ENCODE data around the gene FGG.

The FGG gene

GRCh38 chr4:154612472-154613414 lies at the start of gene FGG:
Gene FGG (minus strand): TSS chr4:154612656. CDS start chr4:154612609, 47 bp downstream.
- FAIRE-seq = no peak
- no peak for DNase-seq (ENCODE audit: extremely low spot score, insufficient read length, low read depth)

GRCh38 chr4:154660052-154660451 lies 47.6 kb upstream of the FGG start:
- DNase-seq (ENCODE audit: extremely low spot score, insufficient read length, low read depth) = no peak
- no peak for FAIRE-seq

GRCh38 chr4:154658680-154659405 lies 46.4 kb upstream of the FGG start:
- no peak for FAIRE-seq
- no peak for DNase-seq (ENCODE audit: extremely low spot score, insufficient read length, low read depth)

- DNase-seq (ENCODE audit: extremely low spot score, insufficient read length, low read depth) (no peak), FAIRE-seq (no peak)
Measured at GRCh38 chr4:154643493-154643892, 31.0 kb upstream of the FGG start.

- FAIRE-seq = no peak
- DNase-seq (ENCODE audit: extremely low spot score, insufficient read length, low read depth) = no peak
Measured at GRCh38 chr4:154642373-154643009, 30.0 kb upstream of the FGG start.

GRCh38 chr4:154640999-154641398 lies 28.5 kb upstream of the FGG start:
- FAIRE-seq (no peak), DNase-seq (ENCODE audit: extremely low spot score, insufficient read length, low read depth) (no peak)

GRCh38 chr4:154634058-154634457 lies 21.6 kb upstream of the FGG start:
- peak; percentile 68 for FAIRE-seq
- DNase-seq (ENCODE audit: extremely low spot score, insufficient read length, low read depth) = no peak

- no peak for DNase-seq (ENCODE audit: extremely low spot score, insufficient read length, low read depth)
- FAIRE-seq = no peak
Measured at GRCh38 chr4:154631828-154632227, 19.4 kb upstream of the FGG start.

GRCh38 chr4:154630324-154630723 lies 17.9 kb upstream of the FGG start:
- FAIRE-seq = no peak
- DNase-seq (ENCODE audit: extremely low spot score, insufficient read length, low read depth) = no peak

GRCh38 chr4:154626793-154627484 lies 14.5 kb upstream of the FGG start:
- no peak for FAIRE-seq

GRCh38 chr4:154625971-154626370 lies 13.5 kb upstream of the FGG start:
- DNase-seq (ENCODE audit: extremely low spot score, insufficient read length, low read depth) = no peak
- no peak for FAIRE-seq

More at GRCh38 chr4:154626793-154627484, 14.5 kb upstream of the FGG start:
- DNase-seq (ENCODE audit: extremely low spot score, insufficient read length, low read depth) = peak; percentile 18

- FAIRE-seq (no peak), DNase-seq (ENCODE audit: extremely low spot score, insufficient read length, low read depth) (no peak)
Measured at GRCh38 chr4:154623995-154624394, 11.5 kb upstream of the FGG start.

- no peak for DNase-seq (ENCODE audit: extremely low spot score, insufficient read length, low read depth)
- no peak for FAIRE-seq
Measured at GRCh38 chr4:154623436-154623835, 11.0 kb upstream of the FGG start.

- no peak for DNase-seq (ENCODE audit: extremely low spot score, insufficient read length, low read depth)
Measured at GRCh38 chr4:154622598-154622997, 10.1 kb upstream of the FGG start.

GRCh38 chr4:154620111-154620510 lies 7.7 kb upstream of the FGG start:
- DNase-seq (ENCODE audit: extremely low spot score, insufficient read length, low read depth) (no peak), FAIRE-seq (no peak)

More at GRCh38 chr4:154622598-154622997, 10.1 kb upstream of the FGG start:
- peak; percentile 79 for FAIRE-seq

- no peak for DNase-seq (ENCODE audit: extremely low spot score, insufficient read length, low read depth)
- peak; percentile 78 for FAIRE-seq
Measured at GRCh38 chr4:154618708-154619315, 6.4 kb upstream of the FGG start.

GRCh38 chr4:154617820-154618317 lies 5.4 kb upstream of the FGG start:
- FAIRE-seq = no peak

GRCh38 chr4:154616731-154617130 lies 4.3 kb upstream of the FGG start:
- FAIRE-seq = peak; percentile 85
- DNase-seq (ENCODE audit: extremely low spot score, insufficient read length, low read depth) = no peak

More at GRCh38 chr4:154617820-154618317, 5.4 kb upstream of the FGG start:
- no peak for DNase-seq (ENCODE audit: extremely low spot score, insufficient read length, low read depth)

- no peak for DNase-seq (ENCODE audit: extremely low spot score, insufficient read length, low read depth)
- no peak for FAIRE-seq
Measured at GRCh38 chr4:154616287-154616686, 3.8 kb upstream of the FGG start.
